ENCODE results near the gene WT1.

Gene WT1

DNA sequence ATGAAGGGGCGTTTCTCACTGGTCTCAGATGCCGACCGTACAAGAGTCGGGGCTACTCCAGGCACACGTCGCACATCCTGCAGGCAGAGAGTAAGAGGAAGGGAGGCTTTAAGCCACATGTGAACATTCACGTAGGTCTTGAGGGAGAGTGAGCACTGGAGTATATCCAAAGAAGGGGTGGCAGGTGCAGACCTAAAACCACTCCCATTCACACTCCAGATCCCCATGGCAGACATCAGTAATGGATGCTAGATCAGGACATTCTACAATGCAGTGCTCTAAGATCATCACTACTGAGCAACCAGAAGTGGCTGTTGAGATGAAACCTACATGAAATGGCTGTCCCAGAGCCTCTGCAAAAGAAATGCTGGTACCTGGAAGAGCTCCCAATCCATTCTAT lies 39.0 kb downstream of the WT1 start:
- DNase-seq (ENCODE audit: insufficient read length, low spot score) (no peak), FAIRE-seq (no peak)
- TF ChIP-seq, protein P1, sequence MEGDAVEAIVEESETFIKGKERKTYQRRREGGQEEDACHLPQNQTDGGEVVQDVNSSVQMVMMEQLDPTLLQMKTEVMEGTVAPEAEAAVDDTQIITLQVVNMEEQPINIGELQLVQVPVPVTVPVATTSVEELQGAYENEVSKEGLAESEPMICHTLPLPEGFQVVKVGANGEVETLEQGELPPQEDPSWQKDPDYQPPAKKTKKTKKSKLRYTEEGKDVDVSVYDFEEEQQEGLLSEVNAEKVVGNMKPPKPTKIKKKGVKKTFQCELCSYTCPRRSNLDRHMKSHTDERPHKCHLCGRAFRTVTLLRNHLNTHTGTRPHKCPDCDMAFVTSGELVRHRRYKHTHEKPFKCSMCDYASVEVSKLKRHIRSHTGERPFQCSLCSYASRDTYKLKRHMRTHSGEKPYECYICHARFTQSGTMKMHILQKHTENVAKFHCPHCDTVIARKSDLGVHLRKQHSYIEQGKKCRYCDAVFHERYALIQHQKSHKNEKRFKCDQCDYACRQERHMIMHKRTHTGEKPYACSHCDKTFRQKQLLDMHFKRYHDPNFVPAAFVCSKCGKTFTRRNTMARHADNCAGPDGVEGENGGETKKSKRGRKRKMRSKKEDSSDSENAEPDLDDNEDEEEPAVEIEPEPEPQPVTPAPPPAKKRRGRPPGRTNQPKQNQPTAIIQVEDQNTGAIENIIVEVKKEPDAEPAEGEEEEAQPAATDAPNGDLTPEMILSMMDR (IDR thresholded peaks at IDR 0.05; ENCODE audit: insufficient read depth, missing control alignments) = no peak

DNA sequence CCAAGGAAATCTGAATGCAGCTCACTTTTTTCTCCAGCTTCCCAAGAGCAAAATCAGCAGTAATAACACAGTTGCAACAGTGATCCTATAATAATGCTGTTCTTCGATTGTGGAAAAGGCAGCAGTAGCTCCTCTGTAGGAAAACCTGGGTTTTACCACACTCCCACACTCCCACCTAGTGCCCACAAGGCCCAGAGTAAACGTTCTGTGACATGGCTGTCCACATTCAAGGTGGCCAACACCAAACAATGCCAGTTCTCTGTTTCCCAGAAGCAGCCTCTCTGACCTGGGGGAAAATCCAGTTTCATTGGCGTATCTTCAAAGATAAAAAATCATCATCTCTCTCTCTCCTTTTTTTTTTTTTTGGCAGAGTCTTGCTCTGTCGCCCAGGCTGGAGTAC lies 40.2 kb downstream of the WT1 start:
- TF ChIP-seq, protein P1 (IDR thresholded peaks at IDR 0.05; ENCODE audit: insufficient read depth, missing control alignments) = peak; percentile 17
- FAIRE-seq = no peak

DNA sequence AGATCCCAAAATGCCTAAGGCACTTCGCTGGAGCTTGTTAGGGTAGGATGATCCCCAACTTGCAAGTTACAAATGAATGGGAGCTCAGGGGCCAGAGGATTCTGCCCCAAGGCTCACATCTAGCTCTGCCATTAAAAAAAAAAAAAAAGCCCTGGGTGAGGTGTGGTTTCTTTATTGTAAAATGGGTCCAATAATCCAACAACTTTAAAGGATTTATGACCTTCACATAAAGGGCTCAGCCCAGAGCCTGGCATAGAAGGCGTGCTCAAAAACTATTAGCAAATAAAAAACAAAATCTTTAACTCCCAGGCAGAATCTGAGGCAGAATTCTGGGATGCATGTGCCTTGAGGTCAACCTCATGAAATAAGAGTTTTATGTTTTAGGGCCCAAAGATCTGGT lies 42.5 kb downstream of the WT1 start:
- TF ChIP-seq, protein P1 (IDR thresholded peaks at IDR 0.05; ENCODE audit: insufficient read depth, missing control alignments) = no peak
- DNase-seq (ENCODE audit: insufficient read length, low spot score) (no peak), FAIRE-seq (no peak)

More for the DNA sequence above, 40.2 kb downstream of the WT1 start:
- DNase-seq (ENCODE audit: insufficient read length, low spot score) = no peak

DNA sequence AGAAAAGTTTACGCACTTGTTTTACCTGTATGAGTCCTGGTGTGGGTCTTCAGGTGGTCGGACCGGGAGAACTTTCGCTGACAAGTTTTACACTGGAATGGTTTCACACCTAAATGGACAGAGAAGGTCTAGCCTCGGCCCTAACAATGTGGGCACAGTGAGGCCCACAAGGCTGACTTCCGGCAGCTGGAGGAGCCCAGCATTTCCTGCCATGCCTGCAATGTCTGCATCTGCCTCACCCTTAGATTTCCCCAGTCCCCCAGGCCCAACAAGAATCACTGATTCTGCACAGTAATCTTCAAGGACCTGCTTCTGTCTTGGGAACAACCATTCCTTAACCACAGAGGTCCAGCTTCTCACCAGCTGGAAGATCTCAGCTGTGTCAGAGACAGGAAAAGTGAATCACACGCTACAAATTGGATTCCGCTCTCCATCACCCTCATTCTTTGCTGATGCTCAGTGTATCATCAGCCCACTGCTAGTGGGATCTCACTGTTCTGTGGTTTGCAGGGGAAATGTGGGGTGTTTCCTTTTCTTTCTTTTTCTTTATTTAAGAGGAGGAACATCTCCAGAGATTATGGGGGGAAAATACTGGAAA lies 43.3 kb downstream of the WT1 start:
- no peak for FAIRE-seq
- no peak for DNase-seq (ENCODE audit: insufficient read length, low spot score)
- TF ChIP-seq, protein P1 (IDR thresholded peaks at IDR 0.05; ENCODE audit: insufficient read depth, missing control alignments) = no peak

DNA sequence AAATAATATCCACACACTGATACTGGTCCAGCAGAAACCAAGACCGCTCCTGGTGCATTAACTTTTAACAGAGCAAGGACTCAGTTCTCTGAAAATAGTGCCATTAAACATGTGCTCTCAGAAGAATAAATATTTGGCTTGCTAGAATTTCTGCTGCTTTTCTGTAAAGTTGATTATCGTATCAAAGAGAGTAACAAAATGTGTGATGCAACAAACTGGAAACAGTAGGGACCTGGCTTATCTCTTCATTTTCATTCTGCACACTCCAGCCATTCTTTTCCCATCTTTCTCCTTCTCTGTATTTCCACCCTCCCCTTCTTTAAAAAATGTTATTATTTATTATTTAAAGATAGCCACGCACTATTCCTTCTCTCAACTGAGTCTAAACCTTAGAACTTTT lies 43.9 kb downstream of the WT1 start:
- DNase-seq (ENCODE audit: insufficient read length, low spot score) (no peak), FAIRE-seq (no peak)
- TF ChIP-seq, protein P1 (IDR thresholded peaks at IDR 0.05; ENCODE audit: insufficient read depth, missing control alignments) = no peak

DNA sequence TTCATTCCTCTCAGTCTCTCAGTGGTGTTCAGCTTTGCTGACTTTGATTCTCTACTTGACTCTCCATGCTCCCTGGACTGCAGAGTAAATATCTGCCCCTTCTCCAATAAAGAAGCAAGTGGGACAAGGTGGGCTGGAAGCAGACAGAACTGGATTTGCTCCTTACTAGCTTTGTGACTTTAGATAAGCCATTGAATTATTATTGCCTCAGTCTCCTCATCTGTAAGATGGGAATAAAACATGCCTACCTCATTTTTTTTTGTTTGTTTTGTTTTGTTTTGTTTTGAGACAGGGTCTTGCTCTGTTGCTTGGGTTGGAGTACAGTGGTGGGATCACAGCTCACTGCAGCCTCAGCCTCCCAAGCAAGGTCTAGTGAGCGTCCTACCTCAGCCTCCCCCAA lies 44.6 kb downstream of the WT1 start:
- no peak for DNase-seq (ENCODE audit: insufficient read length, low spot score)
- TF ChIP-seq, protein P1 (IDR thresholded peaks at IDR 0.05; ENCODE audit: insufficient read depth, missing control alignments) = no peak
- no peak for FAIRE-seq

DNA sequence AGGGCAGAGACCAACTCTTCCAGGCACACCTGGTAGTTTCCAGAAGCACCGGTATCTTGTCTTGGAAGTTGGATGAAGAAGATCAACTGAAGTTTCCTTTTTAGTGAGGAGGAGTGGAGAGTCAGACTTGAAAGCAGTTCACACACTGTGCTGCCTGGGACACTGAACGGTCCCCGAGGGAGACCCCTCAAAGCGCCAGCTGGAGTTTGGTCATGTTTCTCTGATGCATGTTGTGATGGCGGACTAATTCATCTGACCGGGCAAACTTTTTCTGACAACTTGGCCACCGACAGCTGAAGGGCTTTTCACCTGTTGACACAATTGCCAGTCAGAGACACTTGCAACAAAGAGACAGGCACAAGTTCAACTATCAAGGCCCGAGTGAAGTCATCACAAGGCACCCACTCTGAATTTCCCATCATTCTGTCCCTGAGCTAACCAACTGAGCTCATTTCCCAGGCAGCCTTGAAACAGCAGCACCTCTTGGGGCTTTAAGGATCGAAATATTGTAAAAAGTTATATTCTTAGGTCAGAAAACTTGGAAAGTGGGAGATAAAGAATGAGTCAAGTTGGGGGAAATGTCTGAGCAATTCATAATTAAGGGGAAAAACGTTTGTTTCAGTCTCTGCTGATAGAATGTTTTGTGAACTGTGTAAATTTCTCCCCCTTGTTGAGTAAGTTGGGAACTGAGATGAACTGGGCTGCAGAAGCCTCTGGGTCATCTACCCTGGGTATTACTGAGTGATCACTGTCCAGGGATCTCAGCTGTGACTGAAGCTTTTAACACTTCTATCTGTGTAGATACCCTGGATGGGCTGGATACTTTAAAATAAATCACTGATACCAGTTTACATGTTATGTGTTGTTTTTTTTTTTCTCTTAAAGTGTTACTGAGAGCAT lies 46.2 kb downstream of the WT1 start:
- DNase-seq (ENCODE audit: insufficient read length, low spot score) (no peak), FAIRE-seq (no peak)
- TF ChIP-seq, protein P1 (IDR thresholded peaks at IDR 0.05; ENCODE audit: insufficient read depth, missing control alignments) = no peak
